IPS-NIHi11 (cell line): ENCODE data around the gene TMEM60.

Experiments used
- DNase-seq: peaks from one replicate; pipeline ENCODE4 v3.0.0; 2012; ENCODE audit warnings: mixed read lengths, low spot score

The TMEM60 gene

GRCh38 chr7:77770316-77770715, 27.9 kb downstream of the TMEM60 start:
- no peak for DNase-seq

GRCh38 chr7:77766801-77767605, 31.2 kb downstream of the TMEM60 start:
- no peak for DNase-seq

GRCh38 chr7:77765906-77766800, 32.1 kb downstream of the TMEM60 start:
- DNase-seq: no peak

- DNase-seq: no peak
Measured at GRCh38 chr7:77765481-77765880, 32.8 kb downstream of the TMEM60 start.

GRCh38 chr7:77760809-77761453, 37.3 kb downstream of the TMEM60 start:
- no peak for DNase-seq

GRCh38 chr7:77759294-77759889, 38.8 kb downstream of the TMEM60 start:
- peak; percentile 51 for DNase-seq

- DNase-seq: no peak
Measured at GRCh38 chr7:77757589-77757988, 40.6 kb downstream of the TMEM60 start.

GRCh38 chr7:77753173-77753572, 45.1 kb downstream of the TMEM60 start:
- no peak for DNase-seq

- no peak for DNase-seq
Measured at GRCh38 chr7:77752016-77752415, 46.2 kb downstream of the TMEM60 start.

- no peak for DNase-seq
Measured at GRCh38 chr7:77747718-77748117, 50.5 kb downstream of the TMEM60 start.

GRCh38 chr7:77747178-77747577, 51.1 kb downstream of the TMEM60 start:
- no peak for DNase-seq

- DNase-seq: no peak
Measured at GRCh38 chr7:77746824-77747165, 51.4 kb downstream of the TMEM60 start.

GRCh38 chr7:77746164-77746823, 51.9 kb downstream of the TMEM60 start:
- DNase-seq: no peak

GRCh38 chr7:77745746-77746145, 52.5 kb downstream of the TMEM60 start:
- no peak for DNase-seq
